ENCODE measurements around the gene EPSTI1.
"Not testable (repeated sequence)": the region's sequence is repeated elsewhere in the genome, so short reads cannot be mapped to it uniquely, and the experiment has no call there.

The EPSTI1 gene

DNA sequence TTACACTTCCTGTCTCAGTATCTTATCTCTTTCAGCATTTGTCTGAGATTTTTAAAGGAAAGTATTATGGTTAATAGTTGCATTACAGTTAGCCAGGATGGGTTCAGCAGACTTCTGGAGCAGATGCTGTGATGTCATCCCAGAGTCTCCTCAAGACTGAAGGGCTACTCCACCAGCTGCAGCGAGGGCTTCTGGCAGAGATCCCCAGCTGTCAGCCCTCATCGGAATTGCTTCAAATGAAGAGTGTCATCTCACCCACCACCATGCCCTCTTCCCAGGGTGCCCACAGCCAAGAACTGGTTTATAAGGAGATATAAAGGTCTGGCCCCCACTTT is 126.3 kb downstream of the EPSTI1 start:
- no peak for DNase-seq (ENCODE audit: low read depth)
- H3K4me3 ChIP-seq (ENCODE audit: low read depth, low read length): no peak overlapping the region
- TF ChIP-seq, protein P1, sequence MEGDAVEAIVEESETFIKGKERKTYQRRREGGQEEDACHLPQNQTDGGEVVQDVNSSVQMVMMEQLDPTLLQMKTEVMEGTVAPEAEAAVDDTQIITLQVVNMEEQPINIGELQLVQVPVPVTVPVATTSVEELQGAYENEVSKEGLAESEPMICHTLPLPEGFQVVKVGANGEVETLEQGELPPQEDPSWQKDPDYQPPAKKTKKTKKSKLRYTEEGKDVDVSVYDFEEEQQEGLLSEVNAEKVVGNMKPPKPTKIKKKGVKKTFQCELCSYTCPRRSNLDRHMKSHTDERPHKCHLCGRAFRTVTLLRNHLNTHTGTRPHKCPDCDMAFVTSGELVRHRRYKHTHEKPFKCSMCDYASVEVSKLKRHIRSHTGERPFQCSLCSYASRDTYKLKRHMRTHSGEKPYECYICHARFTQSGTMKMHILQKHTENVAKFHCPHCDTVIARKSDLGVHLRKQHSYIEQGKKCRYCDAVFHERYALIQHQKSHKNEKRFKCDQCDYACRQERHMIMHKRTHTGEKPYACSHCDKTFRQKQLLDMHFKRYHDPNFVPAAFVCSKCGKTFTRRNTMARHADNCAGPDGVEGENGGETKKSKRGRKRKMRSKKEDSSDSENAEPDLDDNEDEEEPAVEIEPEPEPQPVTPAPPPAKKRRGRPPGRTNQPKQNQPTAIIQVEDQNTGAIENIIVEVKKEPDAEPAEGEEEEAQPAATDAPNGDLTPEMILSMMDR (IDR thresholded peaks at IDR 0.05; ENCODE audit: insufficient read depth, low read depth, low read length, missing control alignments): no peak

DNA sequence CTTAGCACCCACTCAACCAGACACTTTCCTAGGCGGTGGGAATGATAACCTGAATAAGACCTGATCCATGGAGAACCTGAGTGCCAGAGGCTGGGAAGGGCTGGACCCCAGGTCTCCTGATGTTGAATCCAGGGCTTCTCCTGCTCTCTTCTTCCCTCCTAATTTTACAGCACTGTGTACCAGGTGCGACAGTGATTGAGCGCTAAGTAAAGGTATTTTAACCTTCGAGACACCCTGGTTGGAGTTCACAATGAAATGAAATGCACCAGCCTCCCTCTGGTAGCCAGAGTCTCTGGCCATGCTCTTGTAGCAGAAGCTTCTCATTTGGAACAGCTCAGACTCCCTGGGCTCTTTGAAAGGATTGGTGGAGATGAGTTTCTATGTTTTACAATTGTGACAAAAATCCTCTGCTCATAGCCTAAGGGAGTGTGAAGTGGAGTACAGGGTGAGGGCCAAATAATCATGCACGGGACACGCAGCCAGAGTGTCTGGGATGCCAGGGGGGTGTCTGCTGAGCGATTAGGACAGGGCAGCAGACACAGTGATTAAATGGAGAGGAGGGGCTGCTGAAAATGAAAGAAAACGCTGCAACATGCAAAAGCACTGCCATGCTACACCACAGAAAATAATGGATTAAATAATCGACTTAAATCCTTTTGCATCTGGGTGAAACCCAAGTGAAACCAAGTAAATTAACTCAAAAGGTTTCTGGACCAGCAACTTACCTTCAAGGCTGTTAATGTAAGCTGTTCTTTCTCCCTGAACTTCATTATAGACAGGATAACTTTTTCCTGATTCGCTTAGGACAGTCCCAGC is 126.9 kb downstream of the EPSTI1 start:
- TF ChIP-seq, protein P1 (IDR thresholded peaks at IDR 0.05; ENCODE audit: insufficient read depth, low read depth, low read length, missing control alignments): no peak
- DNase-seq (ENCODE audit: low read depth): no peak
- no peak overlapping the region for H3K4me3 ChIP-seq (ENCODE audit: low read depth, low read length)

DNA sequence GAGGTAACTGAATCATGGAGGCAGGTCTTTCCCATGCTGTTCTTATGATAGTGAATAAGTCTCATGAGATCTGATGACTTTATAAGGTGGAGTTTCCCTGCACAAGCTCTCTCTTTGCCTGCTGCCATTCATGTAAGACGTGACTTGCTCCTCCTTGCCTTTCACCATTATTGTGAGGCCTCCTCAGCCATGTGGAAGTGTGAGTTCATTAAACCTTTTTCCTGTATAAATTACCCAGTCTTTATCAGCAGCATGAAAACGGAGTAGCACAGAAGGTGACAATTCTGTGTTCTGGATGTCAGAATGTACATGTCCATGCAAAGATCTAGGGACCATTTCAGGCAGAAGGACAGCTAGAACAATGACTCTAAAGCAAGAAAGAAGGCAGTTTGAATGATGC is 129.7 kb downstream of the EPSTI1 start:
- H3K4me3 ChIP-seq (ENCODE audit: low read depth, low read length); DNase-seq (ENCODE audit: low read depth): not testable (repeated sequence)

DNA sequence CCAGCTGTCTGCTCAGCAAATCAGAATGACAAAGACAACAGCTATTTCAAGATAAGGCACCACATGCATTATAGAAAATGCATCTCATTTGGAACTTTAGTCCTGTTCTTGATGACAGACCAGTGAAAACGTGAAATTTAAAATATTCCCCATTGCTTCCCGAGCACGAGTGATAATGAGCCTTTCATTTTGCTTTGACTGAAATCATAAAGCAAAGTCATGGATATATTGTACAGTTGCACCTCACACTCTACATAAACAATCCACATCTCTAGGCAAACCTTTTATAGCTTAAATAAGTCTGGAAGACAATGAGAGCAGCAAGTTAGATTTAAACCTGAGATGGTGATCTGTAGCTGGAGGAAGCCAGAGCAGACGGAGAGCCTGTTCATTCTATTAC is 131.6 kb downstream of the EPSTI1 start:
- DNase-seq (ENCODE audit: low read depth): no peak
- TF ChIP-seq, protein P1 (IDR thresholded peaks at IDR 0.05; ENCODE audit: insufficient read depth, low read depth, low read length, missing control alignments): no peak
- H3K4me3 ChIP-seq (ENCODE audit: low read depth, low read length): no peak overlapping the region

DNA sequence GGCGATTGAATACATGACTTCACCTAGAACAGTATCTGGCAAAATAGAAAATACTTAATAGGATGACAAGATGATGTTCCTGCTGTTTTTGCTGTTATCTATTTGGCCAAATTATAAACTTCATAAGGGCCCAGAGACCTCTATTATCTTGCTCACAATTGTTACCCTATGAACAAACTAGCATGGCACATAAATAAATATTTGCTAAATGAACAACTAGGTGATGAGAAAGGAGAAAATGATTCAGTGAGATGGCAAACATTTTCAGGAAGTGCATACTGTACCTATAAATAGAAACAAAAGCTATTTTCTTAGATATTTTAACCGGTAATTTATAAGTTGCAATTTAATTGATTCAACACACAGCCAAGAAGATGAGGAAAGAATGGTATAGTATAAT is 132.3 kb downstream of the EPSTI1 start:
- TF ChIP-seq, protein P1 (IDR thresholded peaks at IDR 0.05; ENCODE audit: insufficient read depth, low read depth, low read length, missing control alignments): no peak
- H3K4me3 ChIP-seq (ENCODE audit: low read depth, low read length): no peak overlapping the region
- no peak for DNase-seq (ENCODE audit: low read depth)

DNA sequence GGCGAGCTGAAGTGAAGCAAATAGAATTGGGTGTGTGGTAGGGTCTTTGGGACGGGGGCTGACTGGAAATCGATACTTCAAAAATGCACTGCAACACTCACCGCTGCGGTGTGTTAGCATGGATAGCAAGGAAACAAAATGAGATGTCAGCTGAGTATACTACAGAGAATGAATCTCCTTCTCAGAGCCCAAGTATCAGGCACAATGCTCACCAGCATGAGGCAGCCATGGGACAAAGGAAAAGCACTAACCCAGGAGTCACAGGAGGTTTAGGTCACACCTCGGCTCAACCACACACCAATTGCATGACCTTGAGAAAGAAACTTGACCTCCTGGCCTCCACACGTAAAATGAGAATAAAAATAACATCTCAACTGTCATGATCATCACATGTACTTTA is 136.6 kb downstream of the EPSTI1 start:
- TF ChIP-seq, protein P1 (IDR thresholded peaks at IDR 0.05; ENCODE audit: insufficient read depth, low read depth, low read length, missing control alignments): no peak
- no peak overlapping the region for H3K4me3 ChIP-seq (ENCODE audit: low read depth, low read length)
- DNase-seq (ENCODE audit: low read depth): no peak

DNA sequence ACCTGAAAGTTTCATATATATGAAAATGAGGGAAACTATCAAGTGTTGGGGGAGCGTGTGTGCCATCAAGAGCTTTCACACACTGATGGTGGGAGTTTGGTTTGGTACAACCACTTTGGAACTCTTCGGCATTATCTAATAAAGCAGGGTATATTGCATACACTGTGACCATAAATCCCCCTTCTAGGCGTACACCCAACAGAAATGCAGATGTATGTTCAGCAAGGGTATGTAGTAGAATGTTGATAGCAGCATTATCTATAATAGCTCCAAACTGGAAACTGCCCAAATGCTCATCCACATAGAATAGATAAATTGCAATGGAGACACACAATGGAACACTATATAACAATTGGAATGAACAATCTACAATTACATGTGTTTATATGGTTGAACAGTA is 139.9 kb downstream of the EPSTI1 start:
- TF ChIP-seq, protein P1 (IDR thresholded peaks at IDR 0.05; ENCODE audit: insufficient read depth, low read depth, low read length, missing control alignments): no peak
- no peak overlapping the region for H3K4me3 ChIP-seq (ENCODE audit: low read depth, low read length)
- no peak for DNase-seq (ENCODE audit: low read depth)
